ENCODE results near the gene SYT12. TPM values are rescaled to one million over a fixed set of nuclear protein-coding genes. Genes with fewer than 3 reads are reported as not detected.

Gene SYT12
- total and polyA plus RNA-seq, 2 donors (not counting 3 experiments of a cell fraction or from before 2014, with no cell fraction given) = not detected

GRCh38 chr11:67062526-67063373 is 39.8 kb downstream of the SYT12 start:
- dilution Hi-C loops (cut with MboI; ENCODE audit: extremely low pct_ligation_motif_present, low sequenced_read_pairs) = no loop called here
- no peaks in the 10 kb centered on the region for H3K79me2 ChIP-seq (ENCODE audit: control insufficient read depth, insufficient read depth, low read length)

More at GRCh38 chr11:67062526-67063373, 39.8 kb downstream of the SYT12 start:
- CTCF ChIA-PET = interaction anchor here (1.8 to 2.9 kb wide), 2 partner anchors 9 kb away, joined by 6 to 15 read pairs; no protein-coding TSS in a partner anchor
- DNase-seq (ENCODE audit: low read depth, low spot score) = no peak
- POLR2A ChIA-PET = interaction anchor here (0.6 kb wide), 1 partner anchor 18 kb away, joined by 3 read pairs; no protein-coding TSS in a partner anchor
- Histone ChIP-seq H2AFZ (ENCODE audit: low read depth, low read length) (no peak overlapping the region), H3K4me1 (ENCODE audit: control insufficient read depth, extremely low read depth, insufficient read depth, low read length) (no peaks in the 10 kb centered on the region), H3K9me1 (replicated peaks; ENCODE audit: control insufficient read depth, extremely low read depth, insufficient read depth, low read length) (no peaks in the 10 kb centered on the region), H4K20me1 (replicated peaks; ENCODE audit: control insufficient read depth, extremely low read depth, insufficient read depth, low read length) (no peaks in the 10 kb centered on the region), H3K27me3 (ENCODE audit: control insufficient read depth in 2 of 2, insufficient read depth in 2 of 2, low read length in 2 of 2) (no peaks in the 10 kb centered on the region), H3K9ac (replicated peaks; ENCODE audit: extremely low read depth, insufficient read depth, low read length) (no peak overlapping the region), H3K4me3 (replicated peaks in 1 of 3; ENCODE audit: insufficient read depth in 1 of 3, low read depth in 1 of 3, low read length in 3 of 3) (no peak overlapping the region), H3K36me3 (ENCODE audit: control insufficient read depth in 2 of 2, extremely low read depth in 1 of 2, insufficient read depth in 2 of 2, low read length in 2 of 2) (no peaks in the 10 kb centered on the region), H3K9me3 (replicated peaks; ENCODE audit: control insufficient read depth, insufficient read depth, low read length) (no peaks in the 10 kb centered on the region), H3K27ac (ENCODE audit: insufficient read depth, low read depth, low read length) (no peak overlapping the region), H3K4me2 (ENCODE audit: insufficient read depth, low read length) (no peak overlapping the region)
- intact Hi-C loops (cut with micrococcal nuclease) = no loop called here
- BruUV-seq (replicated peaks) = no TSS peak
- FAIRE-seq = no peak
- TF ChIP-seq POLR2AphosphoS5 (IDR thresholded peaks at IDR 0.05; ENCODE audit: insufficient read depth, low read depth, low read length) = no peak
- TF ChIP-seq POLR2A (IDR thresholded peaks at IDR 0.05; ENCODE audit: low read depth, low read length) = no peak
- no peak for TF ChIP-seq CTCF (IDR thresholded peaks at IDR 0.05; ENCODE audit: extremely low read depth in 1 of 2, insufficient read depth in 1 of 2, low read depth in 1 of 2, low read length in 2 of 2)
- no peak for TF ChIP-seq FOS (IDR thresholded peaks at IDR 0.05; ENCODE audit: borderline replicate concordance, insufficient read depth, low read length)
- no peak for TF ChIP-seq MYC (IDR thresholded peaks at IDR 0.05; ENCODE audit: low read depth, low read length)
- TF ChIP-seq MAX (IDR thresholded peaks at IDR 0.05; ENCODE audit: insufficient read depth, insufficient read length) = no peak
- no peak for TF ChIP-seq GATA2 (IDR thresholded peaks at IDR 0.05; ENCODE audit: insufficient read depth, insufficient read length, low read depth, low read length)
- TF ChIP-seq JUN (IDR thresholded peaks at IDR 0.05; ENCODE audit: borderline replicate concordance, insufficient read depth, insufficient read length, low read depth) = no peak
- TF ChIP-seq EZH2 (IDR thresholded peaks at IDR 0.05; ENCODE audit: borderline replicate concordance, low read depth, low read length, severe bottlenecking) = no peak
